Right lobe of liver (tissue), 4 donors: ENCODE data around the gene KDM4C.

Experiments used
- CTCF ChIP-seq, 4 donors: fragments of 200-600 bp in 3 of 4; fragments of 450-650 bp in 1 of 4; IDR thresholded peaks; one replicate each; pipeline versions ENCODE4 v1.5.1 to v1.8.0; 2016 to 2022; ENCODE audit warnings: antibody characterized with exemption in 4 of 4, mild to moderate bottlenecking in 2 of 4
- POLR2A ChIP-seq: fragments of 450-650 bp; IDR thresholded peaks from one replicate; pipeline ENCODE4 v1.6.1; 2017; ENCODE audit warnings: antibody characterized with exemption, mild to moderate bottlenecking
- donor health status: DM: no; HTN: no; CAD: no.
- donor health status: DM: no; HTN: no; CAD: no.
- donor health status: DM: no; HTN: yes; CAD: no.

- TF ChIP-seq CTCF (IDR thresholded peaks at IDR 0.05) (no peak), POLR2A (no peak)
These were observed 46.4 kb upstream of the KDM4C start for GRCh38 chr9:6711403-6711802.
